GM12873 (cell line): ENCODE data around the gene ITGAV.

Experiments used
- TF ChIP-seq, protein P1 (sequence below): IDR thresholded peaks from 2 replicates; pipeline ENCODE4 v1.5.1; 2012; ENCODE audit warnings: low read depth, mild to moderate bottlenecking, moderate library complexity, low read length, control low read depth; ENCODE audit not compliant: insufficient read depth; ENCODE audit errors: missing control alignments

The ITGAV gene

DNA sequence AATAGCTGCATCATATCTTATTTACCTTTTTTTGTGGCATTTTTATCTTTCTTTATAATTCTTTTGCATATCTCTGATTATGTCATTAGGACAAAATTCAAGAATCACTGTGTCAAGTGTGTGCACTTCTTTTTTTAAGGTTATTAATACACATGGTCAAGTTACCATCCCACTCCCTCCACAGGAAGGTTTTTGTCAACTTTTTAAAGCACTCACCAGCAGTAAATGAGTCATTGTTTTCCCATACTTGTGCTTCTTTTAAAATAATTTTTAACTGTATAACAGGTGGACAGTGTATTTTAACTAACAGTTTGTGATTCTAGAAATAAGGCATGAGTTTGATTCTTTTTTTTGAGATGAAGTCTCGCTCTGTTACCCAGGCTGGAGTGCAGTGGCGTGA, 58.3 kb downstream of the ITGAV start:
- TF ChIP-seq, protein P1, sequence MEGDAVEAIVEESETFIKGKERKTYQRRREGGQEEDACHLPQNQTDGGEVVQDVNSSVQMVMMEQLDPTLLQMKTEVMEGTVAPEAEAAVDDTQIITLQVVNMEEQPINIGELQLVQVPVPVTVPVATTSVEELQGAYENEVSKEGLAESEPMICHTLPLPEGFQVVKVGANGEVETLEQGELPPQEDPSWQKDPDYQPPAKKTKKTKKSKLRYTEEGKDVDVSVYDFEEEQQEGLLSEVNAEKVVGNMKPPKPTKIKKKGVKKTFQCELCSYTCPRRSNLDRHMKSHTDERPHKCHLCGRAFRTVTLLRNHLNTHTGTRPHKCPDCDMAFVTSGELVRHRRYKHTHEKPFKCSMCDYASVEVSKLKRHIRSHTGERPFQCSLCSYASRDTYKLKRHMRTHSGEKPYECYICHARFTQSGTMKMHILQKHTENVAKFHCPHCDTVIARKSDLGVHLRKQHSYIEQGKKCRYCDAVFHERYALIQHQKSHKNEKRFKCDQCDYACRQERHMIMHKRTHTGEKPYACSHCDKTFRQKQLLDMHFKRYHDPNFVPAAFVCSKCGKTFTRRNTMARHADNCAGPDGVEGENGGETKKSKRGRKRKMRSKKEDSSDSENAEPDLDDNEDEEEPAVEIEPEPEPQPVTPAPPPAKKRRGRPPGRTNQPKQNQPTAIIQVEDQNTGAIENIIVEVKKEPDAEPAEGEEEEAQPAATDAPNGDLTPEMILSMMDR: no peak

DNA sequence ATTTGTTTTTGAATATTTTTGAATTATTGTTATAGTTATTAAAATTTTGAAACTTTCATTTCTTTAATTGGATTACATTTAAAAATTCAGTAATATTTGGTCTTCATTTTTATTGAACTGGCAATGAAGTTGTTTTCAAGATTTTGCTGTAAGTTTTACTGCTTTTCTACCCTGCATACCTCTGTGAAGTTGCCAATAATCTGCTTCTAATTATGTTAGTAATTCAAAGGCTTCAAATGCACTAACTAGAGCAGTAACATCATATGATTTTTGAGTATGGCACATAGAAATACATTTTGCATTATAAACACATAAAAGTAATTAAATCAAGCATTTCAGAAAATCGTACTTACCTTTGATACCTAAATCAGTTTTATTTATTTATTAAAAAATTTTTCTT, 63.7 kb downstream of the ITGAV start:
- TF ChIP-seq, protein P1: no peak

DNA sequence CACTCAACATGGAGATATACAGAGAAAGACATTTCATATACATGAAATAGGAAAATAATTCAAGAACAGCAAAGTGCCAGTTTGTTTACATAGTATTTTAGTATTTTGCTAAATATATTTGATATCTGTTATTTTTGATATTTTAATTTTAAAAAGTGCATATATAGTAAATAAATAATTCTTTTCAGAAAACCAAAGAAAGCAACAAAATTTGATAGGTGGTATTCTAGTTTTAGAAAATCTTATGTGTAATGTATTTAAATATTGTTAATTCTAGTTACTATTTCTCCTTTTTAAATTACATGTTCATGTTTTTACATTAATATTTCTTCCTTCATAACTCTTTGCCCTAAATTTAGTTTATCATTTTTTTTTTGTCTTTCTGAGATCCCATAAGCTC, 69.5 kb downstream of the ITGAV start:
- TF ChIP-seq, protein P1: no peak

DNA sequence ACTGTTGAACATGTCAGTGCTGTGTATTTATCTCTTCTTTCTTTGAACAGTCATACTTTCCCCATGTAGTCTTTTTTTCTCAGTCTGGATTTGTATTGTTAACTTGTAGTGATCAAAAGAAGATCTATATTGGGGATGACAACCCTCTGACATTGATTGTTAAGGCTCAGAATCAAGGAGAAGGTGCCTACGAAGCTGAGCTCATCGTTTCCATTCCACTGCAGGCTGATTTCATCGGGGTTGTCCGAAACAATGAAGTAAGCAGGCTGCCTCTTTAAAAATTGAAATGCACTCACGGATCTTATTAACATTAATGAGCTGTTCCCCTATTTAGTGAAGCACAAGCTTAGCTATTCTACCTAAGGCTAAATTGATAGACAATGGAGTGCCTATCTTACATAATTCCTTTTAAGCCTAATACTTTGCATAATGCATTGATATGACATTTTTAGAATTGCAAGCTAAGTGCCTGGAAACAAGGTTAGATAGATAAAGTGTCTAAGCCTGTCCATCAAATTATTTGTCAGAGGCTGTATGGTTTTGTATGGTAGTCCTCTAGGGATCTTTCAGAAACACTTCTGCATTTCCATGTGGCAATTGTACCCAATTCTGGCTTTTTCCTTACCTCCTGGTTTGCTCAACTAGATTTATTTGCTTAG, 74.7 kb downstream of the ITGAV start:
- TF ChIP-seq, protein P1: no peak

DNA sequence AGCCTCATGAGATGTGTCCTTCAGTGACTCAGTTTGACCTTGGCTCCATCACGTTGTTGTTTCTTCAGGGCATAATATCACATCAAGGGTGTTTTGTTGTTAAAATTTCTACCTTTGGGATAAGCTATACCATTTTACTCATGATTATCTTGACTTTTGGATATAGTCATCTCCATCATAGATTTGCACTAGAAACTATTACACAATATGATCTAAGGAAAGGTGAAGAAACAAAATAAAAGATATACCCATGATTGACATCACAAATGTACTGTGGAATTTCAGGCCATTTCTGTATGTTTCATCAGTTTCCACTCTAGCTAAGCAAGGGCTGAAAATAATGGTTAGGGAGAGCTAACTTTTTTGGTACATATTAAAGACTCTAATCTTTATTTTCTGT, 79.3 kb downstream of the ITGAV start:
- TF ChIP-seq, protein P1: no peak

DNA sequence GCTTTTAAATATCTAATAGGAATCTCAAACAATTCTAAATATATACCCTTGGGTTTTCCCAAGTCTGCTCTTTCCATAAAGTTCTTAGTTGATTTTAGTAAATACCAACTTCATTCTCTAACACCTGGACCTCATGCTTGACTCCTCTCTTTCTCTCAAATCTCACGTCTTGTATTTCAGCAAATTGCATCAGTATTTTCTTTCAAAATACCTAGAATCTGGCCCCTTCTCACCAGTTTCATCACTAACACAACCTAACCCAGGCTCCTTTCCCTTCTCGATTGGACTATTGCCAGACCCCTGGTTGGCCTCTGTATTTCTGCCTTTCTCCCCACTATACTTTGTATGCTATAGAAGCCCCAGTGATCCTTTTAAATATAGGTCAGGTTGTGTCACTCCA, 81.0 kb downstream of the ITGAV start:
- TF ChIP-seq, protein P1: no peak

DNA sequence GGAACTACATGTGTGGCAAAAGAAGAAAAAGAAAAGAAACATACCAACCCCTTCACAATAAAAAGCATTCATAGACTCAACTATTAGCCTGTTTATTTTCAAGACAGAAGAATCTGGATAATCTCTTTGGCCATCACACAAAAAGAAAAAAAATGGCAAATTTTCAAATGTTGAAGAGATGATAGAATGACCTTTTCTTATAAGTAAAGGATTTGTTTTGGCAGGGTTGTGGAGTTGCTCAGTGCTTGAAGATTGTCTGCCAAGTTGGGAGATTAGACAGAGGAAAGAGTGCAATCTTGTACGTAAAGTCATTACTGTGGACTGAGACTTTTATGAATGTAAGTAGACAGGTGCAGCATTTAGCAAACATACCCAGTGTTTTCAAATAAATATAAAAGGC, 85.5 kb downstream of the ITGAV start:
- TF ChIP-seq, protein P1: no peak
